Suppressor macrophage treated with lipopolysaccharide for 4 hours (primary cell): ENCODE results near the gene PTCHD1.

Experiments
- DNase-seq: peaks from one replicate; pipeline ENCODE4 v3.0.0-alpha.2; 2020

Gene PTCHD1

GRCh38 chrX:23364416-23364815 lies 29.8 kb downstream of the PTCHD1 start:
- DNase-seq = no peak

DNA sequence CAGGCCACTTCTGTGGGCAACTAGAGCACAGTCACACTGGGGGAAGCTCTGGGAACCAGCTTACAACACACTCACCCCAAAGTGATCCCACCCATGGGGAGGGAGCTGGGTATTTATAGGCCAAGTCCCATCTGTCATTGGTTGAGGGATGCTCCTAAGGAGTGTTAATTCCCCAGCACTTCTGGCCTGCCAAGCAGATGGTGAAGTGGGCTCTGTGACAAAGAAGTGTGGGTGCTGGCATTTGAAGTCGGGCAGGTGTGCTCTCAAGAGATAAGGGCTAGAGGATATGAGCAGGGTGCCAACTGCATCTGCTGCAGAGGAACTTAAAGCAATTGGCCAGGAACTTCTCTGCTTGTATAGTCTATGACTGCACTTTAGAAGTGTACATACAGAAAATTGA lies 30.9 kb downstream of the PTCHD1 start:
- DNase-seq = no peak

DNA sequence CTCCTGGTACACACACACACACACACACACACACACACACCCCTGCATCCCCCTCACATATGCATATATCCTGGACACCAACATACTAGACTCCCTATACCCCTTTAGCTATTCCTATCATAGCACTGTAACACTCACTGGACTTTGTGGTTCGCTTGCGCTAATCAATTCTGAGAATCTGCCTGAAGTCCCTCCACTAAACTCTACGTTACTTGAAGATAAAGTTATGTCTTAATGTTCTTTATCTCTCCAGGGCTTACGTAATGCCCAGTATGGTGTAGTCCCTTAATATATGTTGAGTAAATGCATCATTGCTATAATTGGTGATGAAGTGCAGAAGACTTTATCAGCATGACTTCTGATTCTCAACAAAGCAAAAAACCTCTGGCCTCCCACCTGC lies 32.3 kb downstream of the PTCHD1 start:
- DNase-seq = no peak

DNA sequence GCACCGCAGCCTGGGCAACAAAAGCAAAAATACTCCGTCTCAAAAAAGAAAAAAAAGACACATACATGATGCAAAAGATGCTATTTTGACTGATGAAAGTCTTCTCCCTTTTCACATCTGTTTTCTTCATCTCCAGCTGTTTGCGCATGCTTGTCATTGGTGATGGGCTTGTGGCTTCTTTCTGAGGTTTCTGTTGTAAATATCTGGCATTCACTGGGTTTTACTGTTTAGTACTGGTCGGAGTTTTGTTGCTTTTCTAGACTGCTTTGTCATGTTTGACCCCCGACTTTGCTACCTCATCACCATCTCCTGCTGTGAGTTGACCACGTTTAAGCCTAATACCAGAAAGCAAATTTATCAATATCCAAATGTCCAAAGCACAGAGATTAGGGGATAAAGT lies 34.4 kb downstream of the PTCHD1 start:
- DNase-seq = no peak

DNA sequence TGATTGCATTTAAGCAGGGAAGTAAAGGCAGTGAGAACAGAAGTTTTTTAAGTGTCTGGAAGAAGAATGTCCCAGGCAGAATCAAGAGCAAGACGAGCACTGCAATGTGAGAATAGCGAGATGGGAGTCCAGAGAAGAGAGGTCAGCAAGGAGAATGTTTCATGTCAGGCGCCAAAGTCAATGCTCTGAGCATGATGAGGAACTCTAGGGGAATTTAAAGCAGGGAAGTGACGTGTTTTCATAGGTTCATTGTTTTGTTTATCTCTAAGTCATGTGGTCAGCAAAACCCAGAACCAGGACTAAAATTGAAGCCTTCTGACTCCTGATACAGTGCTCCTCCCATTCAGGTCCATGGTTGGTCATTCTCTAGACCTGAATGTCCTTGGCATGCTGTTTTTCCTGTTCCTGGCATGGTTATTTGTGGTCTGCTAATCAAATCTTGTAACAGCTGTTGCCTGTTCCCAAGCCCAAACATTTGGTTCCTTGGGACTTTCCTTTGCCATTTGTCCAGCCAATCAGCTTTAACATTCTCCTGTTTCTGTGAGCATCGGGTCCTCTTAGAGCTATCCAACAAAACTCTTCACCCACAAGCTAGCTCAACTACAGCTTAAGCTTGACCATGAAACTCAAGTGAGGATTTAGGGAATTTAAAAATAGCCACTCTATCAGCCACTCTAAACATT lies 37.7 kb downstream of the PTCHD1 start:
- no peak for DNase-seq

DNA sequence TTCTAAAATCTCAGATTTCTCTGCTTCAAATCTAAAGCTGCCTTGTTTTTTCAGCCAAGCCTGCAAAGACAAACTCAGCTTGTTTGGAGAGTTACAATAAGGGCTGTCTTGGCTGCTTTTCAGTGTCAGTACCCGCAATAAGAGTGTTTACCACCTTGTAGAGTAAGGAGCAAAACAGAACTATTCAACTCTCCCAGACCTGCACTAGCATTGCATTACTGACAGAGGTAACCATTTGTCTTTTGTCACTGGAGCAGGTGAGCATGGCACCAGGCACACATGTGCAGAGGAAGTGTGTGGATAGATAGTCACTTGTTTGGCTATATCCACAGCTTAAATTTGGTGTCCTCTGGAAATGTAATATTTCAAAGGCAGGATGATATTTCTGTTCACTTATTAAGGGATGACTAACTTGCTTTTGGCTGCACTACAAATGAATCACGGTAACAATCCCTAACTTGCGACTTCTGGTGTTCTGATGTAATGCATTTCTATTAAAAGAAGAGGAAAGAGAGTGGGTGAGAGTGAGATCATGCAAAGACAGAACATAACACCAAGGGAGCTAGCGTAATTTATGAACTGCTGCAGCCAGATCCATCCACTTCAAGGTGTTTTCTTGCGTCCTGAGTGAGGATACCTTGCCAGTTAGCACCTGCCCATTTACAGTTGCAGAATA lies 38.6 kb downstream of the PTCHD1 start:
- no peak for DNase-seq

- no peak for DNase-seq
Measured at GRCh38 chrX:23374291-23374690, 39.6 kb downstream of the PTCHD1 start.

- DNase-seq = no peak
Measured at GRCh38 chrX:23376581-23376980, 41.9 kb downstream of the PTCHD1 start.

GRCh38 chrX:23380581-23380980 lies 45.9 kb downstream of the PTCHD1 start:
- no peak for DNase-seq

DNA sequence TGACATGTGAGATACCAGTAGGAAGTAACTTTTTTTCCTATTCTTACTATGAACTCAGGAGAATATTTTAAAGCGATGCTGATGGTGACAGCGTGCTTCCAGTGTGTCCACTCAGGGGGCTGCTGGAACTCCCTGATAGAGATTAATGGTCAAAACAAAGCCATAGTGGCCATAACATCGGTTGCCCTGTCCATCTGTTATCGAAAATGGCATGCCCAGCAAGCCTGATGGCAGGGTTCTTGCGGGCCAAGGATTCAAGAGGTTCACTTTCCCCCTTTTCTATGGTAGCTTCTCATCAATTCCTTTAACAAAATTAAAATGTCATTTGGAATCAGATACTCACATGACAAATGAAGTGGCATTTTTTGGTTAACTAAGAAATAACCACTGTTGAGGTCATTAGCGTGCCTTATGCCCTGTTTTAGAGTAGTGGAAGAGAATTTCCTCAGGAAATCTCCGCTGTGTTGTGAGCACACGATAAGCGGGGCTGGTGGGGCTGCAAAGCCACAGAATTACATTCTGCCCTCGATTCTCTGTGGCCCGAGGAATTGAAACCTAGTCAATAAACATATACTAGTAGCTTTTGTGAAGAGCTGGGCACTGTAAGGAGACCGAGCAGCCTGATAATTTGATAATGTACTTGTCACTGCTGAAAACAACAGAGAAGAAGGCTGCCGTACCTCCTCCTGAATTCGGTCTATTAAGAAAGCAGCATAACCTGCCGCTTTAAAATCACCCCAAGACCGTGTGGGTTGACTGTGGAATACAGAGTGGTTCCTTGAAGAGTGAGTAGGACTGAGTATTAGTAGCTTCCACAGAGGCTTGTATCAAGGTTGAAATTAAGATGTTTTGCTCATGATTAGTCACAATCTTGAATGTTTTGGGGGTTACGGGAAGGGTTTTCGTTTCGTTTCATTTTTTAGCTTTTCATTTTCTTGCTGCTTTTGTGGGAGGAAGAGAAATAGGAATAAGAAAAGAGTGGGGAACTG lies 46.7 kb downstream of the PTCHD1 start:
- DNase-seq = no peak

DNA sequence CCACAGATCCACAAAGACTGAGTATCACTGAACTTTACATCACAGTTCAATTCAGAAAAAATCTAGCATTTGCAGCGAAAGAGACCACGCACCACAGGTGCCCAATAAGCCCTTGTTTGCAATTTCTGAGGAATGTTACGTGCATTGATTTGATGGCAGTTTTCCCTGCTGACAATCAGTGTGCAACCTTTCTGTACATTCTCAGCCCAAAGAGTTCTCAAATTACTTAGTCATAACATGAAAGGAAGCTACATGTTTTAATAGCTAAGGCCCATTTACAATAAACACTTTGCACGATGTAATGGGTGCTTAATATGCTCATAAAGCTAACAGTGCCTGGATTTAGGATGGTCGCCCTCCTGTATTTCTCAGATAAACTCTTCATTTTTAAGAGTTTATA lies 47.9 kb downstream of the PTCHD1 start:
- no peak for DNase-seq

- no peak for DNase-seq
Measured at GRCh38 chrX:23383411-23383810, 48.8 kb downstream of the PTCHD1 start.

DNA sequence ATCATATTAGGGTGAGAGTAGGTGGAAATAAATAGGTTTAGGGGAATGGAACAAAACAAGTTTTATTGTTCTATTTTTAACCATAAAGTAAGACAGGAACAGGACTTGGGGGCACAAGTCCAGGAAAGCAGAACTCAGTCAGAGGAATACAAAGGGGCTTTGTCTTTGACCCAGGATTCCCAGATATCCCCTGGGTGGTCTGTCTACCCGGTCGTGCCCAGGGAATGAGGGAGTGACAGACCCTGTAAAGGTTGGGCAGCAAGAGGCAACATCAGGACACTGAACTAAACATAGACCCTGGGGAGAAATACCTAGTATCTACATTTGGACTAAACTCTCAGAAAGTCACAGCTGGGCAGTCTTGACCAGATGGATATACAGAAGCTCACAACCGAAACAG lies 50.6 kb downstream of the PTCHD1 start:
- no peak for DNase-seq

DNA sequence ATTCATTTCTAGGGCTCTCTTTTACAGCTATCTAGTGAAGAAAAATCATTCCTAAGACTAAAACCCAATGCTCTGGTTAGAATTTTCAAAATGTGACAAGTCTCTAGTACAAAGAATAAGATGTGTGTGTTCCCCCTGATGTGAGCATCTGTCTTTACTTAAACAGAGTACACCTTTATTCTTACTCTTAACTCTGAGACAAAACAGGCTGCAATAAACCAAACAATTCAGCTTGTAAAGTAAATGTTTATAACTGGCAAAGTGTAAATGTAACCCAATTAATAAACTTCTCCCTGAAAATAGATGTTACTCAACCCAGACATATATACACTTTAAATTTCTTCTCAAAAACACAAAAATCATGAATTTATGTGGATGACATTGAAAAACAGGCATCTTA lies 51.6 kb downstream of the PTCHD1 start:
- DNase-seq = no peak

DNA sequence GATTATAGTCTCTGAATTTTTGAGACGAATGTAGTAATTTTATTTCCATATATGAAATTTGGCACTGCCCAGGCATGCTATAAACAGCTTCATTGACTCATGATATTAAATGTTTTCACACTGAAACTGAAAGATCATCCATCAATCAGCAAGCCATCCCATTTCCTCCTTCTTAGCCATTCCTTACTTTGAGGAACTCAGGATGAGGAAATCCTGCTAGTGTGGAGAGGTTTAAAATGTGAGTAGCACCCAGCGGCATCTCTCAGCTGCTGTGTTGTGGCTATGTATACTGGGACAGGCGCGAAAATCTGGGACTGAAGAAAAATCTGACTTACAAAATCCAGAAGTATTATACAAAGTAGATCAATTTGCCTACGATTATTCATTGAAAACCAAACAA lies 52.1 kb downstream of the PTCHD1 start:
- DNase-seq = peak; percentile 5

- no peak for DNase-seq
Measured at GRCh38 chrX:23387550-23388184, 53.0 kb downstream of the PTCHD1 start.

DNA sequence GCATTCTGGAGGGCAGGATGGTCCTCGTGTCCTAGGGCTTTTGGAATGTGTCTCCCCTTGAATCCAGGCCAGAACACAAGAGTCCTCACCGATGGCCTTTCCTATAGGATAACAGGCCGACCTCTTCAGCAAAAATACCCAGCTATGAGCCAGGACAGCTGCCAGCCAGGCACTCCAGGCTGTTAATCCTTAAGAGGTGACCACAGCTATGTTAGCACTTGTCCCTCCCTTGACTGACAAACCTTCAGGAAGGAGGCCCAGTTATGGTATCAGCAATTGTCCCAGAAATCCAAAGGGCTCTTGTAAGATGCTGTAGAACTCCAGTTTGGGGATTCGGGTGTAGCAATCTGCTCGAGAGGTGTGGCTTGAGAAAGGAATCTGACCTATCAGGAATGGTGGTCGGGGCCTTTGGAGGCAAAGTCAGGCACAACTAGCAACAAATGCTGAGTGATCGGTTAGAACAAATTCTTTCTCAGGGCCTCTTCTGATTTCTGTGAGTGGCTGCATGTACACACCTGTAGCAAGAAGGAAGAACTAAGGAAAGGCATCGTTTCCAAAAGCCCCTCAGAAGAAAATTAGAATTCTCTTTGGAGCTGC lies 54.6 kb downstream of the PTCHD1 start:
- no peak for DNase-seq

DNA sequence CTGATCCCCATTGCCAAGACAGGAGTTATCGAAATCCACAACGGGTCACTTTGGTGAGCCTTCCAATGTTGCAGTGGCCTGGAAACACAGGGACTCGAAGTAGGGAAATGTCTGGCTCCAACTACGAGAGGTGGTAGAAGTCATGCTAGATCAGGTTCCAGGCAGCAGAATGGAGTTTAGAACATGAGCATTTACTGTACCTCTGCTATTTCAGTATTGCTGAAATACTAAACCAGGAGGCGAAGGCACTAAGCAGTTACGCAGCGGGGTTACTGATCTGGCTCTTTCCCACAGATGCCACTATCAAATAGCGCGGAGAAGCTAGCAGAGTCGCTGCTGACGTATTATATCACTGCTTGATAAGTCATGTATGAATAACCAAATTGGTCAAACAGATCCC lies 56.3 kb downstream of the PTCHD1 start:
- DNase-seq = no peak

DNA sequence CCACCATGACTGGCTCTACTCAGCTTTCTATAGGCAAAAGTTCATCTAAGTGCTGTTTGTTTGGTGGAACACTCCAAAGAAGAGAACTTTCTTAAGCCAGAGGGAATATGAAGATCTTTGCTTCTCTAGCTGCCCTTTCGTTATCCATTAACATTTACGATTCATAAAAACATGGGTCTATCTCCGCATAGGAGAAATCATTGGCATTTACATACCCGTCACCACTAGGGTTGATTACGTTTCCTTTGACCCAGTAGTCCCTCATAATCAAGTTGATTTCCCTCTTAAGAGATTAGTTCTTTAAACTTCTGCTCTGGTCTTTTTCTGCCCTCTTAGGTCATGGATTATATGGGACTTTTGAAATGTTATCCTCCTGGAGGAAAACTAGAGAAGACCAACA lies 57.5 kb downstream of the PTCHD1 start:
- no peak for DNase-seq

GRCh38 chrX:23394421-23394820 lies 59.8 kb downstream of the PTCHD1 start:
- DNase-seq = no peak

GRCh38 chrX:23396263-23396662 lies 61.6 kb downstream of the PTCHD1 start:
- no peak for DNase-seq

DNA sequence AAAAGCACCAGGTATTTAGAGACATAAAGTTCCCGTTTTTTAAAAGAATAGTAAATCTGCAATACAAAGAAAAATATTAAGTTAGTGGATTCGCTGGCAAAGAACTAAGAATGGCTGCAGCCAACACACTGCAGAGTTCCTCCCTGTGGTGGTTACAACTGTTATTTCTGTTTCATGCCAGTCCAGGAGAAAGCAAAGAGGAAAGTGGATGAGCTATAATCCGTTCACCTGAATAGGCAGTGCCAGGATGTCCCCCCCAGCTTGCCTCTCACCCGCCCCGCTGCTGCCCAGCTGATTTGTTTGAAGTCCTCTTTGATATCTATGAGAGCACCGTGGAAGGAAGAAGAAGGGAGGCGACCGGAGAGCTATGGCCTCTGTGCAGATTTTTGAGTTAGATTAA lies 63.9 kb downstream of the PTCHD1 start:
- DNase-seq = no peak

- no peak for DNase-seq
Measured at GRCh38 chrX:23403849-23404248, 69.2 kb downstream of the PTCHD1 start.
